HepG2 (cell line): ENCODE data around the gene QDPR. TPM values are rescaled to one million over a fixed set of nuclear protein-coding genes. Genes with fewer than 3 reads are reported as not detected.

Experiments
- ARID5B ChIP-seq: IDR thresholded peaks from 2 replicates; pipeline ENCODE4 v1.4.0; 2020; ENCODE audit warnings: mild to moderate bottlenecking, missing genetic modification reagents
- BCL3 ChIP-seq: sonication (generic); formaldehyde crosslinking; IDR thresholded peaks from 2 replicates; pipeline ENCODE4 v1.5.1; 2020; ENCODE audit warnings: mild to moderate bottlenecking, missing genetic modification reagents, moderate library complexity
- CEBPB ChIP-seq: IDR thresholded peaks from 2 replicates; pipeline ENCODE4 v1.6.1; 2011; ENCODE audit warnings: low read depth, low read length, improper control_type of control experiment, borderline replicate concordance
- ELF3 ChIP-seq: IDR thresholded peaks from 2 replicates; pipeline ENCODE4 v1.6.1; 2016; ENCODE audit warnings: missing genetic modification reagents, missing compliant biosample characterization
- GFI1 ChIP-seq: sonication (generic); formaldehyde crosslinking; IDR thresholded peaks from 2 replicates; pipeline ENCODE4 v1.5.0; 2020; ENCODE audit warnings: missing genetic modification reagents, mild to moderate bottlenecking, borderline replicate concordance
- HCFC1 ChIP-seq: fragments of 150-350 bp; IDR thresholded peaks from 2 replicates; pipeline ENCODE4 v1.6.1; 2014; ENCODE audit warnings: low read depth, low read length
- HNF4G ChIP-seq, 2 experiments: sonication (generic) in 1 of 2; formaldehyde crosslinking in 1 of 2; IDR thresholded peaks; 2 replicates each; pipeline versions ENCODE4 v1.4.0 to v1.6.1; 2011 to 2020; ENCODE audit warnings: borderline replicate concordance in 2 of 2, low read depth in 2 of 2, mild to moderate bottlenecking in 2 of 2, low read length in 1 of 2, missing genetic modification reagents in 1 of 2, moderate library complexity in 1 of 2
- MXD1 ChIP-seq: sonication (generic); formaldehyde crosslinking; IDR thresholded peaks from 2 replicates; pipeline ENCODE4 v1.4.0; 2020; ENCODE audit warnings: mild to moderate bottlenecking, missing genetic modification reagents
- SALL1 ChIP-seq: sonication (generic); formaldehyde crosslinking; IDR thresholded peaks from 2 replicates; pipeline ENCODE4 v1.8.0; 2022; ENCODE audit warnings: mild to moderate bottlenecking, missing genetic modification reagents
- SOX13 ChIP-seq, 3 experiments: fragments of 450-650 bp in 1 of 3; sonication (generic) in 1 of 3; formaldehyde crosslinking in 1 of 3; IDR thresholded peaks in 2 of 3; conservative IDR thresholded peaks in 1 of 3; 2 replicates each; pipeline versions ENCODE4 v1.5.0 to v1.6.1; 2016 to 2020; ENCODE audit warnings: antibody characterized with exemption in 1 of 3, mild to moderate bottlenecking in 1 of 3, missing compliant biosample characterization in 1 of 3, missing genetic modification reagents in 1 of 3, moderate library complexity in 1 of 3
- SOX5 ChIP-seq: IDR thresholded peaks from 2 replicates; pipeline ENCODE4 v1.6.1; 2016; ENCODE audit warnings: borderline replicate concordance
- ZBTB26 ChIP-seq: IDR thresholded peaks from 2 replicates; pipeline ENCODE4 v1.6.1; 2016; ENCODE audit warnings: missing compliant biosample characterization, missing genetic modification reagents, borderline replicate concordance
- ZNF326 ChIP-seq: sonication (generic); formaldehyde crosslinking; IDR thresholded peaks from 2 replicates; pipeline ENCODE4 v1.4.0; 2020; ENCODE audit warnings: missing genetic modification reagents, borderline replicate concordance
- ZNF441 ChIP-seq: sonication (generic); formaldehyde crosslinking; IDR thresholded peaks from 2 replicates; pipeline ENCODE4 v1.7.0; 2021; ENCODE audit warnings: missing genetic modification reagents, borderline replicate concordance
- ZNF460 ChIP-seq: sonication (generic); formaldehyde crosslinking; IDR thresholded peaks from 2 replicates; pipeline ENCODE4 v1.5.1; 2020; ENCODE audit warnings: missing genetic modification reagents, mild to moderate bottlenecking, borderline replicate concordance
- ZNF564 ChIP-seq: sonication (generic); formaldehyde crosslinking; IDR thresholded peaks from 2 replicates; pipeline ENCODE4 v1.8.1; 2023; ENCODE audit warnings: mild to moderate bottlenecking, missing genetic modification reagents
- ZNF674 ChIP-seq: sonication (generic); formaldehyde crosslinking; IDR thresholded peaks from 2 replicates; pipeline ENCODE4 v1.5.0; 2020; ENCODE audit warnings: low read depth, mild to moderate bottlenecking, missing genetic modification reagents
- polyA plus RNA-seq, 8 experiments: library from polyadenylated mRNA; depleted of rRNA in 3 of 8; stranded (reverse) in 7 of 8; unstranded in 1 of 8; fragments of >200 nt; fragmentation: Illumina TruSeq in 4 of 8; extraction: Trizol in 4 of 8; gene quantifications; 2 replicates each; pipeline versions ENCODE4 v1.2.1 to v1.2.3, GENCODE V29; 2011 to 2016; ENCODE audit warnings: low read depth in 4 of 8, missing spikeins in 1 of 8, mixed read lengths in 1 of 8; ENCODE audit not compliant: insufficient read depth in 1 of 8
- total RNA-seq, 5 experiments: library from RNA; depleted of rRNA; stranded (reverse); fragments of >200 nt; fragmentation: Illumina TruSeq; extraction: Trizol; gene quantifications; 2 replicates each; pipeline ENCODE4 v1.2.3, GENCODE V29; 2016; ENCODE audit warnings: low read depth in 1 of 5

The QDPR gene
- total and polyA plus RNA-seq, 2 of the 13 experiments (the other 11 are each of a cell fraction or from before 2014, with no cell fraction given), result 9.9 to 95.5 TPM

- TF ChIP-seq CEBPB (no peak), ZNF674 (CRISPR knock-in tag) (no peak), GFI1 (CRISPR knock-in tag) (no peak), HNF4G (IDR thresholded peaks at IDR 0.05; ENCODE audit: borderline replicate concordance, low read depth, low read length) (no peak), HNF4G (CRISPR knock-in tag; IDR thresholded peaks at IDR 0.05; ENCODE audit: borderline replicate concordance, low read depth) (no peak), ZNF460 (peak; percentile 93), ZNF564 (no peak), ZNF441 (CRISPR knock-in tag) (no peak), ZBTB26 (CRISPR knock-in tag) (0 out of 2 replicates have a peak, but pooled peaks have one; percentile 20), HCFC1 (no peak), ZNF326 (CRISPR knock-in tag) (no peak), SOX13 (IDR thresholded peaks at IDR 0.05) (no peak), SOX13 (CRISPR knock-in tag; conservative IDR thresholded peaks at IDR 0.05 in 1 of 2, IDR thresholded peaks at IDR 0.05 in 1 of 2) (peak in 1 of 2 experiments; percentile 86; a peak in 2 of 4 replicates), ELF3 (CRISPR knock-in tag) (peak; percentile 84), SALL1 (CRISPR knock-in tag) (peak; percentile 49), MXD1 (CRISPR knock-in tag) (no peak), BCL3 (CRISPR knock-in tag) (no peak), SOX5 (CRISPR knock-in tag) (peak; percentile 71; the same call in 1 of the 2 replicates), ARID5B (CRISPR knock-in tag) (peak; percentile 30; the same call in 1 of the 2 replicates)
Measured at GRCh38 chr4:17544831-17545234, 32.9 kb upstream of the QDPR start (continued).
